Hypothalamus (tissue), 51 donors: ENCODE results near the gene ADD1.

Experiments used
- DNase-seq, 51 donors: peaks; one replicate each; lab custom pipeline; 2025; lab: John Stamatoyannopoulos, UW

ADD1 gene

DNA sequence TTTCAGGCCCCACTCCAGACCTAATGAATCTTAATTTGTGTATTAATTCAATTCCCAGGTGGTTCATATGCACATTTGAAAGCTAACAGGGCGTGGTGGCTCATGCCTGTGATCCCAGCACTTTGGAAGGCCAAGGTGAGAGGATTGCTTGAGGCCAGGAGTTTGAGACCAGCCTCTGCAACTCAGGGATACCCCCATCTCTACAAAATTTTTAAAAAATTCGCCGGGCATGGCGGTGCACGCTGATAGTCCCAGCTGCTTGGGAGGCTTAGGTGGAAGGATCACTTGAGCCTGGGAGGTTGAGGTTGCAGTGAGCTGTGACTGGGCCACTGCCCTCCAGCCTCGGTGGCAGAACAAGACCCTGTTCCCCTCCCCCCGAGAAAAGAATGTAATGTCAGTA lies 31.2 kb downstream of the ADD1 start:
- no peak for DNase-seq

DNA sequence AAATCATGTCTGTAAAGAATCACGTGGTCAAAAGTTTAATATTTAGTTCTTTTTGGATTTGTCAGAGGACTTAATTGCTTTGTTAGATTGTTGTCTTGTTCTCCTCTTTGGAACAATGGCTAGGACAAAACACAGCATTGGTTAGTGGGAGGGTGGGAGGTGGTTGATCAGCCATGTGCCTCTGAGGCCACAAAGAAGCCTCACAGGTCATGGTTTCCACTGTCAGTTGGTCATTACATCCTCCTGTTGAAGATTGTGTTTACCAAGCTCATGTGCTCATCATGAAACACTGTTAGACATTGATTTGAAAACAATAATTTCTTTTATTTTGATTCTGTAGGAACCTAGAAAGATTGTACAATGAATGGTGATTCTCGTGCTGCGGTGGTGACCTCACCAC lies 31.9 kb downstream of the ADD1 start:
- DNase-seq = peak in 12 of 51 donors; percentile 12 to 66 (median 41)

DNA sequence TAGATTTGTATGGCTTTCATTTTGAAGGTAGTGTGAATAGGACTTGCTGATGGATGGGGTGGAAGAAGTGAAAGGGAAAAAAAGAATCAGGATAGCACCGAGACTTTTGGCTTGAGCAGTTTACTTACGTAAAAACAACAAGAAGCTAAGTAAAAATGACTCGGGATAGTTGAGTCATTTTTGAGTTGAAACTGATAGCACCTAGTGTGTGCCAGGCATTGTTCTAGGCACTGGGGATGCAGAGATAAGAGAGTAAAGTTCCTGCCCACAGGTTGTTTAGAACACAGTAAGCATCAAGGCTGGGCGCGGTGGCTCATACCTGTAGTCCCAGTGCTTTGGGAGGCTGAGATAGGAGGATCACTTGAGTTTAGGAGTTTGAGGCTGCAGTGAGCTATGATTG lies 34.7 kb downstream of the ADD1 start:
- no peak for DNase-seq

DNA sequence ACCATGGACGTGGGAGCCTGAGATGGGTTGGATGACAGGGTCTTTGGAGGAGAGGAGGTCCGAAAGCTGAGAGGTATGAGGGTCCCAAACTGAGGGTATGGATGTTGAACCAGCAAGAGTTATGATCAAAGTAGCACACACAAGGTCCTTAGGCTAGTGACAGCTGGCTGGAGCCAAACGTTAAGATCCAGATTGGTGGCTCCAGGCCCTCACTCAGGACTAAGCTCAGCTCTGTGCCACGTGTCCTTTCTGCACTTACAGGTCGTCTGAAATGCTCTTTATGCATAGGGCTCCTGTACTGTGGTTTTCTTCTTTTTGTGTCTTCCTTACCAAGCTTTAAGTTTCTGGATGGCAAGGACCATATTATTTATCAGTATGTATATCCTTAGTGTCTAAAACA lies 35.4 kb downstream of the ADD1 start:
- no peak for DNase-seq

DNA sequence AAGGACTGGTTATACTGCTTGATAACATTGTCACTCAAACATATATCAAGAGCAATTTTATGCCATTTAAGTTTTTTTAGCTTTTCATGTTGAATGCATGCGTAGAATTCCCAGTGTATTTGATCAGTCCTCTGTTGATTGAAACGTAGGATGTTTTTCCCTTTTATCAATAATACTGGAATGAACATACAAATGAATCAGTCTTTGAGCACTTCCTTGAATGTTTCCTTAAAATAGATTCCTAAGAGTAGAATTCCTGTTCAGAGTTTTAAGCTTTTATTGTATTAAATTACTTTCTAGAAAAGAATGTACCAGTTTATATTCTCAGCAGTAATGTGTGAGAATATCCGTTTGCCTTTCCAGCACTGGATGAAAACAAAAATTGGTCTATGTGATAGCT lies 37.8 kb downstream of the ADD1 start:
- no peak for DNase-seq

DNA sequence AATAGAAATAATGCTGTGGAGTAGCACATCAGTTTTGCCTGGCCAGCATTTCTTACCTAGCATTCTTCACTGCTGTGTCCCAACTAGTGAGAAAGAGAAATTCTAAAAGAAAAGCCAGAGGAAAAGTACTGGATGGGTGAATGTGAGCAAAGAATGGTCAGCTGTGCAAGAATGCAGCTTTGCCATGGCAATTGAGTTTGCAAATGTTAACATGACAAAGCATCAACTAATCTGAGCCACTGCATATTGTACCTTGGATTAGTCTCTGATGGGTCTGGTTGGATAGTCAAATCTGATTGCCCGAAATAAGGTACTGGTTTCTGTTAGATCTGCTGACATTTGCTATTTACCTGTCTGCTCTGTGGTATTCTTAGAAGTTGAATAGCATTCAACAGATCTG lies 38.7 kb downstream of the ADD1 start:
- DNase-seq = no peak

DNA sequence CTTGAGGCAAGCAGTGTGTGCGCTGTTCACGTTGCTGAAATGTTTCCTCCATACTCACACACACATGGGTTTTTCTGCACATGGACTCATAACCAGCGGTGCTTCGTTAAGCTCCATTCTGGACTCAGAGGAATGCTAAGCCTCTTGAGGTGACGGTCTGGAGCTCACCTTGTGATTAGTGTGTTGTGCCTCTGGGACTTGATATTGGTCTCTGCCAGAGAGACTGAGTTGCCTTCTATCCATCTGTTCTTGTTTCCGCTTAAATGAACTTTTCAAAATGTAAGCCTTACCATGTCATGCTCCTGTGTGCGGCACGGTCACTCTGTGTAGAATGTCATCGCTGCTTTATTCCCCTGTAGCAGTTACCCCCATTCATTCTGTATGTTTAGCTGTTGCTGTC lies 42.5 kb downstream of the ADD1 start:
- no peak for DNase-seq

DNA sequence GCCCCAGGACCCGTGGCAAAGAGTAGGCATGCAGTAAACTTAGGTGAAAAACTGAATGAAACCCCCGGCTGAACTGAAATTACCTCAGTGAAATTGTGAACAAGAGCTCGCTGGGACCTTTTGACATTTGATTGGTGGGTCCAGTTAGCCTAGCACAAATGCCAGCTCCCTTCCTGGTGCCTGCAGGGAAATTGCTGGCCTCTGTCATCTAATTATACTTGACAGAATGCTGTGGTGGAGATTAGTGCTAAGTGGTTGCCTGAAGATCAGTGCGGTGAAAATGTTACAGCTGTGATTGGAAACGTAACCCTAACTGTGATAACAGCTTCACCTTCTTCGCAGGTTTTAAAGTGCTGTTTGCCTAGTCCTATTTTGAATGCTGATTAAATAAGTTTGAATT lies 43.0 kb downstream of the ADD1 start:
- DNase-seq = no peak

DNA sequence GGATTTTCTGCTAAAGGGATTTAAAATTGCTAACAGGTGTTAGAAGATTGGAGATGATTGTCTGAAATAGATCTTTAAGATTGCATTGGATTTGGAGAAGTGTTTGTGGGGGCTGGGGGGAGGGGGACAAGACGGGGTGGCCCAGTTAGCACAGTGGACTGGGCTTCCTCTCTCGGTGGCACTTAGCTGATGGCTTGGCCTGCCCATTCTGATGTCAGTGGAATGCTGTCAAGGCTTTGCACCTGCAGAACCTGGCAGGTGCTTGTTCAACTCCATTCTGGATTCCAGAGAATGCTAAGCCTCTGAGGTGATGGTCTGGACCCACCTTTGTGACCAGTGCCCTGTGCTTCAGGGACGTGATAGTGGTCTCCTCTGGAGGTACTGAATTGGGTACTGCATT lies 43.7 kb downstream of the ADD1 start:
- DNase-seq = no peak

DNA sequence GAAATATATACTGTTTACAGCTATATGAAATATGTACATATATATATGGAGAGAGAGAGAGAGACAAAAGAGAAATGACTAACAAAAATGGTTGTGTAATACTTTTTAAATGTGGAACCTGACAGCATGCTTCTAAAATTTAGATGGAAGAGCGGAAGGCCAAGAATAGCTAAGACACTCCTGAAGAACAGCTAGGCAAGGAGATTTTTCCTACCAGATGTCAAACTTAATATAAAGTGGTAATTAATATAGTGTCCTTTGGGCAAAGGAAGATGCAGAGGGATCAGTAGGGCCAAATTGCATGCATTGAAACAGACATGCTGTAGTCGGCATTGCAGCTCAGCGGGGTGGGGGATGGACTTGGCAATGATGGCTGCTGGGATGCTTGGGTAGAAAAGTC lies 45.2 kb downstream of the ADD1 start:
- DNase-seq = no peak

DNA sequence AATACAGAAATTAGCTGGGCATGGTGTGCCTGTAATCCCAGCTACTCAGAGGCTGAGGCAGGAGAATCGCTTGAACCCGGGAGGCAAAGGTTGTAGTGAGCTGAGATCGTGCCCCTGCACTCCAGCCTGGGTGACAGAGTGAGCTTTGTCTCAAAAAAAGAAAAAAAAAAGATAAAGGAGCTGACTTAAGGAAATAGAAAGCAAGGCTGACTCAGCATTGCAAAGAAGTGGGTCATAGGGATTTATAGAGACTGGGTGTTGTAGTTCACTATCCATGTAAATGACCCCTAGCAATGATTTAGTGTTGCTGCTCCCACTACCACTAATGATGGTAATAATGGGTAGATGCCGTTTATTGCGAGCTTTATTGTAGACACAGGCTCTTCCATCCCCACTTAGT lies 47.6 kb downstream of the ADD1 start:
- DNase-seq = no peak

DNA sequence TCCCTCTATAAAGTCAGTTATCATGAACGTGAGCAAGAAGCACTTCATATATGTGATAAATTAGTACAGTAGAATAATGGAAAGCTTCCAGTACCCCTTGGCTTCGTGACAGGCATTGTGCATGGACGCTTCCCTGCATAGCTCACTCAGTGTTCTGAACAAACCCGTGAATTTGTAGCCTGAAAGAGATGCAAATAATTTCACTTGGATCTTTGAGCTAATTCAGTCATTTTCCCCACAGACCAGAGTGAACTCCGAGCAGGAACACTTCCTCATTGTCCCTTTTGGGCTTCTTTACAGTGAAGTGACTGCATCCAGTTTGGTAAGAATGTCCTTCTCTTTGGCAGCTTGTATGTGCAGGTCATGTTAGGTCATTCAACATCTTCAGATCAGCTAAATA lies 50.1 kb downstream of the ADD1 start:
- DNase-seq = peak in 4 of 51 donors; percentile 19 to 55 (median 27)

DNA sequence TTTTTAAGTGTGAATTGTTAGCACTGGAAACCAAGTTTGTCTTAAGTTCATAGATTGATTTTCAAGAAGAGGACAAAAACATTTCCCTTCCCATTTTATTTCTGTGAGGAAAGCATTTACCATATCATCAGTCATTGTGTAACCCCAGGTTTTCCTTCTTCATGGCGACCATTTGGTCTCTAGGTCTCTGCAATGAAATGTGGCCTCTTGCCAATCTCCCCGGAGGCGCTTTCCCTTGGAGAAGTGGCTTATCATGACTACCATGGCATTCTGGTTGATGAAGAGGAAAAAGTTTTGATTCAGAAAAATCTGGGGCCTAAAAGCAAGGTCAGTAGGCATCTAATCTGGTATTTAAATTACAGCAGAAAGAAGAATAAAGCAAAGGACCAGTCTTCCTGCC lies 54.4 kb downstream of the ADD1 start:
- no peak for DNase-seq

DNA sequence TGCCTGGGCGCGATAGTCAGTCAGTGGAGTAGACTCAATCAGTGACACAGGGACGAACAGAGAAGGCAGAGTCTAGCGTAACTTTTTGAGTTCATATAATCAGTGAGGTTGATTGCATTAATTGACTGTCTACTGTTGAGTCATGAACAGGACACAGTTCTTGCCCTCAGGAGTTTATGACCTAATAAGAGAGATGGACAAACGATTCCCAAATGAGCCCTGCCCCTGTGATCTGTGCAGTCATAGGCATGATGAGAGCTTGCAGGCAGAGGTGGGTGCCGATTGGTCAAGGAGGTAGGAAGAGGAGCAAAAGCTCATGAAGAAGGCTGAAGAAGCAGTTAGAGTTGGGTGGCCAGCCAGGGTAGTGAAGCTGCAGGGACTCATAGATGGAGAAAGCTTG lies 57.1 kb downstream of the ADD1 start:
- no peak for DNase-seq

DNA sequence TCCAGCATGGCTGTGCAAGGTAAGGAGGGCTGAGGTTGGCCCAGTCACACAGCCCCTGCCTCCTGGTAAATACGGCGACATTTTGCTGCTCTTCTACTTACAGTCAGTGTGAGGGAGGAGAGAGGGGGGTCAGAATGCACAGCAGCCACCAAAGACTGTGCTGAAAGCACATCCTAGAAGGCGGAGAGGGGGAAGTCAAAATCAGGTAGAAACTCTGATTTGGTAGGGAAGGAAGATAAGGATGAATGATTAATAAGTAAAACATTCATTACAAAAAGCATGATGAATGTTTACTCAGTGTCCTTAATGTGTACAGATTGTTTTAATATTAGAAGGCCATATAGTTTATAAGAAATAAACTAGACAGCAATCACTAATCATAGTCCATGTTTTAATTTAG lies 57.5 kb downstream of the ADD1 start:
- no peak for DNase-seq

DNA sequence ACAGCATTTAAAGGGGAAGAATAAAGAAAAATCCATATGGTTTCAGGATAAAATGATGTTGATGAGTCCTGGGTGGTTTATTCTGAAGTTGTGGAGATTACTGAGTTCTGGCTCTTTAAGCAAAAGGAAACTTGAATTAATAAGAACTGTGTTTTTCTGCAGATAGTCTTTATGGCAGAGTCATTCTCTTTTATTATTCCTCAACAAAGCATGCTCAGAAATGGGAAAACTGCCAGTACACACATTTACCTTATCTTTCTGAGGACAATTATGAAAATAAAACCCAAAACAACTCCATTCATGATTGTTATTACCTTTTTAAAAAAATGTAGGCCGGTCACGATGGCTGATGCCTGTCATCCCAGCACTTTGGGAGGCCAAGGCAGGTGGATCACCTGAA lies 58.5 kb downstream of the ADD1 start:
- no peak for DNase-seq

DNA sequence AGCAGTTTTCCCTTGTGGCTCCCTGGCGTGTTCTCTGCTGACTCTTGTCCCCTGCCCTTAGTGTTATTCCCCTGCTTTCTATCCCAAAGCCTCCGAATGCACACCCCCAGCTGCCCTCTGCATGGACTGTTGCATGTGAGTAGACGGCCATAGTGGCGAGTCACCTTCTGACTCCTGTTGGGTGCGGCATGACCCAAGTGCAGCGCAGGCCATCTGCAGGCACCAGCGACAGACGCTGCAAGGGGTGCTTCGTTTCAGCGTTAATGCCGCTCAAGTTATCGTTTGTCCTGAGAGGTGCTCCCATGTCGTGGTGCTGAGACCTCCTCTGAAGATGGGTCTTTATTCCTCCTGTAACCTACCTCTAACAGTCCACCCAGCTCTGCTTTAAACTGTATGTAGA lies 61.9 kb downstream of the ADD1 start:
- DNase-seq = no peak

DNA sequence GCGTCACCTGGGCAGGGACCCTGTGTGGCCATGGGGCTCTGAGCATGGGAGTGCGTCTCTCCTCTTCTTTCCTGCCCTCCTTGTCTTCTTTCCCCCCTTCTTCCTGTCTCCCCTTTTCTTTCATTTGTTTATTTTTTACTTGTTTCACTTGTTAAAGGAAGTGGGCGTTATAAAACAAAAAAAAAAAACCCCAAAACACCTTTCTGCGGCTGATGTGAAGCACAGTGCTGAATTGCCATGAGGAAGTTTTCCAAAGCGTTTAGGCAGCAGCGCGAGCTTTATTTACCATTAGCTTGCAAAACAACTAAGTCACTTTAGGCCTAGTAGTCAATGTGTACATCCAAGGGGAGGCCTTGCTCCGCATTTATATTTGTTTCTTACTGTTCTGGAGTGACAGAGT lies 62.6 kb downstream of the ADD1 start:
- no peak for DNase-seq

DNA sequence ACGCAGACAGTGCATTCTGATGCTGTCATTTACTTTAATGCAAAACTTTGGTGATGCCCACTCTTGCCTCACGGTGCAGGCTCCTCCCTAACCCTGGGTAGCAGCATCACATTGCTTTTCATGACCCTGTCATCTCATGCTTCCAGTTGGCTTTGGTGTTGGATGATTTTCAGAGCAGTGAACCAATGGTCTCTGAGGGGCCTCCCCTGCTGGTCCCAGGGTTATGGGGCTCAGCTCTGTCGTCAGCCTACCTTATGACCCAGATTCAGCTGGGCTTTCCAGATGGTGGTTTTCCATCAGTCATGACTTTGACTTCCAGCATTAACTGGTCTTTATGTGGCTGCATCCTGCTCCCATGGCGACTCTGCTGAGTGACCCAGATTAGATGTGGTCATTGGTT lies 63.6 kb downstream of the ADD1 start:
- DNase-seq = no peak

DNA sequence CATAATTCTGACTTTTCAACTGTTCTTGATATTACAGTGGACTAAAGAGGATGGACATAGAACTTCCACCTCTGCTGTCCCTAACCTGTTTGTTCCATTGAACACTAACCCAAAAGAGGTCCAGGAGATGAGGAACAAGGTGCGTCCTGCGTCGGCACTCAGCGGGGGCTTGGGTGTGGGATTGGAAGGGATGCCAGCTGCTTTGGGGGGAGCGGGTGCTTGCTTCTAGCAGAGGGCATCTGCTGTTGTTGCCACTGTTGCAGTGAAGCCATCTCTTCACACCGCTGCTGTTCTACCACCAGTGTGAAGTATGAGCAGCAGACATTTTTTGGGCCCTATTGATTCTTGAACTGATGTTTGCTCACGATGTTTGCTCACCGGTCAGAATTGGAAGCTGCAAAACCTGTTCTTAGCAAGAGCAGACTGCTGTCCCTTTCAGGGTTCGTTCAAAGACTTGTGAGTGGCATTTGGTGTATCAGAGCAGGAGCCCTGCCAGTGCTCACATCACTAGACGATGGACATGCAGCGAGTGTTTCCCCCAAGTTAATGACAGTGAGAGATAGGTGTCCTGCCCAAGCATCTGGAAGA lies 64.2 kb downstream of the ADD1 start:
- DNase-seq = no peak

DNA sequence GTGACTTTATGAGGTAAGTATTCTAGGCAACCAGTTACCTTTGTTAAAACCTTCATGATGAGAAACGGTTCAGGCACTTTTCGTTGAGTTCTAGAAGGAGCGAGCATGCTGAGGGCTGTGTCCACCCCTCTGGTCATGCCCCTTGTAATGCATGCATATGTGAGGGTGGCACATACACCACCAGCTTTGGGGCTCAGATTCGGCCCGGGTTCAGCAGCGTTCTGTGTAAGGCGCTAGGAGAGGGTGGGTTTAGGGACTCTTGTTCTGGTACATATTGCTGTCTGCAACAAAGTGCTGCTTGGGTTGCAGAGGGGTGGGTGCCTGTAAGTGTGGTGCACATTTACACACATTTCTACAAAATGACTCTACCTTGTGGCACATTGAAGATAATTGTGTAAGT lies 65.0 kb downstream of the ADD1 start:
- no peak for DNase-seq

DNA sequence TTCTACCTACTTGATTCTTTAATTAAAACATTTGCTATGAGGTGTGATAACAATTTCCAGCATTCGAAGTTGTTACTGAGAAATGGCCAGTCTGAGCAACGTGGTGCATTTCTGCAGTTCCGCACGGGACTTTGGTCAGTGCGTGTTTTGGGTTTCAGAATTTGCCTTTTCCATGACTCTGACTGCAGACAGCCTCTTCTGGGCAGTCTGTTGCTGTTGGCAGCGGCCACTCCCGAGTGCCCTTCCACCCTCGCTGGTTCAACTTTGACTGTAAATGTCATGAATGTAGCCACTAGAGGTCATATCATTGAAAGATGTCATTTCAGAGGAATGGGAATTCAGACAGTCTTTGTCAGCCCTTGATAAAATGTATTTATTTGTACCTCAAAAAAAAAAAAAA lies 65.9 kb downstream of the ADD1 start:
- DNase-seq = no peak

DNA sequence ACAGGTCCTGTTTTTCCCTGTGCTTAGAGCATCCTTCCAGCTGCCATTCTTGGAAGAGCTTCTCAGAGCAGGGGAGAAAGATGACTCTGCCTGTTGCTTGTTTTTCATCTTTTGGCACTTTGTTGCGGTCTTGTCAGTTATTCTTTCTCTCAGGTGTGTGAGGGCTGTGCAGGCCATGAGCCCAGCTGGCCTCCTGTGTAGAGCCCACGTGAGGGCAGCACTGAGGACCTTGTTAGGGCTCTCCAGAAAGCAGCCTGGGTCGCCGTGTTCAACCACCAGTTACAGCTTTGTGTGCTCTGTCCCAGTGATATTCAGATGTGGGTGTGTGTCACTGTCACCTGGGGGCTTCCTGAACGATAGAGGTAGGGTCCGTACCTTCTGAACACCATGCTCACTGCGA lies 66.8 kb downstream of the ADD1 start:
- no peak for DNase-seq

DNA sequence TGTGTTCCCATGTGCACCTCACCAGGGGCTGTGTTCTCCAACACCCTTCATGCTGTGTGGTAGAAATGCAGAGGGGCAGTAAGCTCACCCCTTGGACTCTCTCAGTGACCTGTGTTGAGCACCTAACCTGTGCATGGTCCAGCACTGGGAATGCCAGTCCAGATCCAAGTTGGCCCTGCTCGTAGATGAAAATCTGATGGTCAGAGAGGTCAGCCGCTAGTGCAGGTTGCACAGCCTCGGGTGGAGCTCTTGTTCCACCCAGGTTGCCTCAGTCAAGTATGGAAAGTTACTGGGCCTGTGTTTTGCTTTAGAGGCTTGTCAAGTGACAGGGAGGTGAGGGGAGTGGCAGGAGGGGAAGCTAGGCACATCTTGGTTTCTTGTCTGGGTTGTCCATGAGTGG lies 68.2 kb downstream of the ADD1 start:
- DNase-seq = no peak
